ENCODE measurements around the gene CACNA1E.

Gene CACNA1E

GRCh38 chr1:181676269-181676668 lies 193.0 kb downstream of the CACNA1E start:
- TF ChIP-seq, protein P1, sequence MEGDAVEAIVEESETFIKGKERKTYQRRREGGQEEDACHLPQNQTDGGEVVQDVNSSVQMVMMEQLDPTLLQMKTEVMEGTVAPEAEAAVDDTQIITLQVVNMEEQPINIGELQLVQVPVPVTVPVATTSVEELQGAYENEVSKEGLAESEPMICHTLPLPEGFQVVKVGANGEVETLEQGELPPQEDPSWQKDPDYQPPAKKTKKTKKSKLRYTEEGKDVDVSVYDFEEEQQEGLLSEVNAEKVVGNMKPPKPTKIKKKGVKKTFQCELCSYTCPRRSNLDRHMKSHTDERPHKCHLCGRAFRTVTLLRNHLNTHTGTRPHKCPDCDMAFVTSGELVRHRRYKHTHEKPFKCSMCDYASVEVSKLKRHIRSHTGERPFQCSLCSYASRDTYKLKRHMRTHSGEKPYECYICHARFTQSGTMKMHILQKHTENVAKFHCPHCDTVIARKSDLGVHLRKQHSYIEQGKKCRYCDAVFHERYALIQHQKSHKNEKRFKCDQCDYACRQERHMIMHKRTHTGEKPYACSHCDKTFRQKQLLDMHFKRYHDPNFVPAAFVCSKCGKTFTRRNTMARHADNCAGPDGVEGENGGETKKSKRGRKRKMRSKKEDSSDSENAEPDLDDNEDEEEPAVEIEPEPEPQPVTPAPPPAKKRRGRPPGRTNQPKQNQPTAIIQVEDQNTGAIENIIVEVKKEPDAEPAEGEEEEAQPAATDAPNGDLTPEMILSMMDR (IDR thresholded peaks at IDR 0.05; ENCODE audit: unreplicated experiment in 3 of 3), result peak; percentile 33 to 47 (median 41)
- no peak overlapping the region for H3K27ac Mint-ChIP-seq
- no peaks in the 10 kb centered on the region for H3K36me3 Mint-ChIP-seq (ENCODE audit: low read depth)
- H3K9me3 Mint-ChIP-seq, result no peaks in the 10 kb centered on the region
- H3K27me3 Mint-ChIP-seq (ENCODE audit: low read depth), result peaks cover 21% of the 10 kb centered on the region
- H3K4me1 Mint-ChIP-seq, result peaks cover 7% of the 10 kb centered on the region
- H3K4me3 Mint-ChIP-seq, result no peak overlapping the region

- Mint-ChIP-seq H3K9me3 (no peaks in the 10 kb centered on the region), H3K36me3 (ENCODE audit: low read depth) (no peaks in the 10 kb centered on the region), H3K27me3 (ENCODE audit: low read depth) (peaks cover 26% of the 10 kb centered on the region), H3K4me1 (peaks cover 1% of the 10 kb centered on the region), H3K4me3 (no peak overlapping the region), H3K27ac (no peak overlapping the region)
- TF ChIP-seq, protein P1 (IDR thresholded peaks at IDR 0.05; ENCODE audit: unreplicated experiment in 3 of 3), result no peak
Observed at GRCh38 chr1:181680332-181680731, 197.0 kb downstream of the CACNA1E start.

DNA sequence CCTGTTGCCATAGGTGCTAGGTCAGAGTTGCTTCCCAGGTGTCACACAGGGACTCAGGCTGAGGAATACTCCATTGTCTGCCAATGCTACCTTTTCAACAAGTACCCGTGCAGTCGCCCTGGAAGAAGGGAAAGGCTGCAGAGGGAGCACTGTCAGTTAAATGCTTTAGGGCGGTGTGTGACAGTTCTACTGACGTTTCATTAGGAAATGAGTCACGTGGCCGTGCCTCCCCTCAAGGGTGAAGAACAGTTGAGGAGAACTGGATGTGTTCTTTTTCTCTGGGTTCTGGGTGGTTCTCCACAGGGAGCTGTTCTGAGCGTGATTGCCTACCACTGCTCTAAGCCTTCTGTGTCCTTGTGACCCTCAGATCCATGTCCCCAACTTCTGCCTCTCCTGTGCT lies 197.6 kb downstream of the CACNA1E start:
- Mint-ChIP-seq H3K36me3 (ENCODE audit: low read depth) (no peaks in the 10 kb centered on the region), H3K4me1 (no peaks in the 10 kb centered on the region), H3K27me3 (ENCODE audit: low read depth) (peaks cover 26% of the 10 kb centered on the region), H3K27ac (no peak overlapping the region), H3K4me3 (no peak overlapping the region), H3K9me3 (no peaks in the 10 kb centered on the region)
- TF ChIP-seq, protein P1 (IDR thresholded peaks at IDR 0.05; ENCODE audit: unreplicated experiment in 3 of 3), result no peak

- Mint-ChIP-seq H3K27ac (no peak overlapping the region), H3K27me3 (ENCODE audit: low read depth) (peaks cover 13% of the 10 kb centered on the region), H3K9me3 (peaks cover 7% of the 10 kb centered on the region), H3K4me1 (no peaks in the 10 kb centered on the region), H3K4me3 (no peak overlapping the region), H3K36me3 (ENCODE audit: low read depth) (no peaks in the 10 kb centered on the region)
- TF ChIP-seq, protein P1 (IDR thresholded peaks at IDR 0.05; ENCODE audit: unreplicated experiment in 3 of 3), result no peak
Observed at GRCh38 chr1:181685211-181685610, 201.9 kb downstream of the CACNA1E start.

DNA sequence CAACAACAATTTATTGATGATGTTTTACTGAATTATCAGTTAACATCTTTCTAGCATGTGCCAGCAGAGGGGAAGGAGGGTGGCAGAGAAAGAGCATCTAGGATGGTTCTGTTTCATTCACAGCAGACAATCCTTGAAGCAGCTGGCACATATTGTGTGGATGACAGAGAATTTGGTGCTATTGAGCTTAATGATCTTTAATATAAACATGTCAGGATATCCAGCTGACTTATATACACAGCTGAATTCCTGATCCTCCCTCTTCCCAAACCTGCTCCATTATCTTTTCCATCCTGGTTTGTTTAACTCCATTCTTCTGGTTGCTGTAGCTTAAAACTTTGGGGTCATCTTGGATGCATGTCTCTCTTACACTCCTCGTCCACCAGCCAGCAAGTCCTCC lies 218.6 kb downstream of the CACNA1E start:
- no peaks in the 10 kb centered on the region for H3K27me3 Mint-ChIP-seq (ENCODE audit: low read depth)
- no peak overlapping the region for H3K4me3 Mint-ChIP-seq
- H3K27ac Mint-ChIP-seq, result no peak overlapping the region
- H3K4me1 Mint-ChIP-seq, result no peaks in the 10 kb centered on the region
- no peaks in the 10 kb centered on the region for H3K36me3 Mint-ChIP-seq (ENCODE audit: low read depth)
- H3K9me3 Mint-ChIP-seq, result no peaks in the 10 kb centered on the region
- TF ChIP-seq, protein P1 (IDR thresholded peaks at IDR 0.05; ENCODE audit: unreplicated experiment in 3 of 3), result no peak

DNA sequence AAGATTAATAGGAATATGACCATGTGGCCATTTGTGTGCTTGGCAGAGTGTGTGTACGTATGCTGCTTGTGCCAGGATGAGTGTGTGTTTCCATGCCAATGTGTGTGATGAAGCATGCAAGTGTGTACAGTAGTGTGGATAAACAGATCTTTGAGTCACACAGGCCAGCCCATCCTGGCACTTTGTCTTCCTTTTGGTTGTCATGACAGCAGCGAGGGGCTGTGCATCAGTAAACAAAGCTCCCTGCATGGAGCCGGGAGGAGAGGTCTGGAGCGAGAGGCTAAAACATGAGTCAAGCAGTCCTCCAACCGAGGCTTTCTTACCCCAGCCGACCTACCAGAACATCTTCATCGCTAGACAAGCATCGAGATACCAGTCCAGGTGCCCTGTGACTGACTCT lies 221.2 kb downstream of the CACNA1E start:
- no peaks in the 10 kb centered on the region for H3K27me3 Mint-ChIP-seq (ENCODE audit: low read depth)
- no peaks in the 10 kb centered on the region for H3K9me3 Mint-ChIP-seq
- no peaks in the 10 kb centered on the region for H3K36me3 Mint-ChIP-seq (ENCODE audit: low read depth)
- H3K27ac Mint-ChIP-seq, result no peak overlapping the region
- no peak overlapping the region for H3K4me3 Mint-ChIP-seq
- TF ChIP-seq, protein P1 (IDR thresholded peaks at IDR 0.05; ENCODE audit: unreplicated experiment in 3 of 3), result no peak
- H3K4me1 Mint-ChIP-seq, result no peaks in the 10 kb centered on the region

Measured in nephron (organoid).